Measurements from ENCODE around the gene SUSD1. TPM values are rescaled to one million over a fixed set of nuclear protein-coding genes. Genes with fewer than 3 reads are reported as not detected.

SUSD1 gene
- total and polyA plus RNA-seq, 2 donors (not counting 3 experiments of a cell fraction or from before 2014, with no cell fraction given) = 33.1 to 37.8 TPM

DNA sequence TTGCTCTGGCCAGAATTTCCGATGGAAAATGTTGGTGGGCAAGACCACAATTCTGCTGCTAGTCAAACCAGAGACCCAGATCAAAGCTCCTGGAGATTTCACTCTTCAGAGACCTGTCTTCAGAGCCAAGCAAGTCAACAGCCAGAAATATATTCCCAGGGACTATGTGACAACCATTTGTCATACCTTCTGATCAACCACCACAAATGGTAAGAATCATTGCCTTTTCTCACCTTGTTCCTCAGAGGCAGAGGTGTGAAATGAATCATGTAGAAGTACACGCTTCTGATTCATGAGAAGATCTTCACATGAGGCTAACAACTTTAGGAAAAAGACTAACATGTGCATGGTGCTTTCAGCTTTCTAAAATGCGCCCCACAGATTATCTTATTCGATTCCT is 53.5 kb downstream of the SUSD1 start:
- intact Hi-C loops (cut with micrococcal nuclease) (no loop called here), dilution Hi-C loops (cut with MboI; ENCODE audit: extremely low pct_ligation_motif_present, low sequenced_read_pairs) (no loop called here)
- no peak for DNase-seq (ENCODE audit: low read depth, low spot score)
- no peaks in the 10 kb centered on the region for H3K79me2 ChIP-seq (ENCODE audit: control insufficient read depth, insufficient read depth, low read length)
- H3K4me1 ChIP-seq (ENCODE audit: control insufficient read depth, extremely low read depth, insufficient read depth, low read length) = no peaks in the 10 kb centered on the region
- H3K9me1 ChIP-seq (replicated peaks; ENCODE audit: control insufficient read depth, extremely low read depth, insufficient read depth, low read length) = no peaks in the 10 kb centered on the region
- H3K9me3 ChIP-seq (replicated peaks; ENCODE audit: control insufficient read depth, insufficient read depth, low read length) = no peaks in the 10 kb centered on the region
- H3K27ac ChIP-seq (ENCODE audit: insufficient read depth, low read depth, low read length) = no peak overlapping the region
- ChIA-PET POLR2A (no interaction called here), CTCF (no interaction called here)
- BruUV-seq (replicated peaks) = no TSS peak
- no peaks in the 10 kb centered on the region for H4K20me1 ChIP-seq (replicated peaks; ENCODE audit: control insufficient read depth, extremely low read depth, insufficient read depth, low read length)
- TF ChIP-seq GATA2 (IDR thresholded peaks at IDR 0.05; ENCODE audit: insufficient read depth, insufficient read length, low read depth, low read length) (no peak), POLR2AphosphoS5 (IDR thresholded peaks at IDR 0.05; ENCODE audit: insufficient read depth, low read depth, low read length) (no peak), EZH2 (IDR thresholded peaks at IDR 0.05; ENCODE audit: borderline replicate concordance, low read depth, low read length, severe bottlenecking) (no peak), POLR2A (IDR thresholded peaks at IDR 0.05; ENCODE audit: low read depth, low read length) (no peak), CTCF (IDR thresholded peaks at IDR 0.05; ENCODE audit: extremely low read depth in 1 of 2, insufficient read depth in 1 of 2, low read depth in 1 of 2, low read length in 2 of 2) (no peak), JUN (IDR thresholded peaks at IDR 0.05; ENCODE audit: borderline replicate concordance, insufficient read depth, insufficient read length, low read depth) (no peak), MYC (IDR thresholded peaks at IDR 0.05; ENCODE audit: low read depth, low read length) (no peak), FOS (IDR thresholded peaks at IDR 0.05; ENCODE audit: borderline replicate concordance, insufficient read depth, low read length) (no peak)
- TF ChIP-seq, protein P1, sequence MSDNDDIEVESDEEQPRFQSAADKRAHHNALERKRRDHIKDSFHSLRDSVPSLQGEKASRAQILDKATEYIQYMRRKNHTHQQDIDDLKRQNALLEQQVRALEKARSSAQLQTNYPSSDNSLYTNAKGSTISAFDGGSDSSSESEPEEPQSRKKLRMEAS (IDR thresholded peaks at IDR 0.05; ENCODE audit: insufficient read depth, insufficient read length) = no peak
- no peak overlapping the region for H3K4me3 ChIP-seq (replicated peaks in 1 of 3; ENCODE audit: insufficient read depth in 1 of 3, low read depth in 1 of 3, low read length in 3 of 3)
- H3K4me2 ChIP-seq (ENCODE audit: insufficient read depth, low read length) = no peak overlapping the region
- H2AFZ ChIP-seq (ENCODE audit: low read depth, low read length) = no peak overlapping the region
- no peak overlapping the region for H3K9ac ChIP-seq (replicated peaks; ENCODE audit: extremely low read depth, insufficient read depth, low read length)
- FAIRE-seq = no peak
- H3K27me3 ChIP-seq (ENCODE audit: control insufficient read depth in 2 of 2, insufficient read depth in 2 of 2, low read length in 2 of 2) = no peaks in the 10 kb centered on the region
- H3K36me3 ChIP-seq (ENCODE audit: control insufficient read depth in 2 of 2, extremely low read depth in 1 of 2, insufficient read depth in 2 of 2, low read length in 2 of 2) = no peaks in the 10 kb centered on the region

Data from endothelial cell of umbilical vein (primary cell).